Parathyroid adenoma (tissue), 2 donors: Measurements from ENCODE around the gene PRIMPOL.
"Not testable (repeated sequence)": the region's sequence is repeated elsewhere in the genome, so short reads cannot be mapped to it uniquely, and the experiment has no call there.

Experiments used
- H2AFZ ChIP-seq: fragments of 300-600 bp; sonication (generic); one replicate; pipeline ENCODE4 v1.7.0; 2017; ENCODE audit warnings: antibody characterized with exemption, mild to moderate bottlenecking
- H3K27ac ChIP-seq: fragments of 300-600 bp; sonication (generic); one replicate; pipeline ENCODE4 v1.7.0; 2017
- H3K27me3 ChIP-seq: fragments of 300-600 bp; sonication (generic); one replicate; pipeline ENCODE4 v1.7.0; 2017; ENCODE audit warnings: low read length; ENCODE audit not compliant: control insufficient read depth, insufficient read depth
- H3K36me3 ChIP-seq: fragments of 300-600 bp; sonication (generic); one replicate; pipeline ENCODE4 v1.7.0; 2017; ENCODE audit warnings: low read length; ENCODE audit not compliant: control insufficient read depth, insufficient read depth
- H3K4me1 ChIP-seq: fragments of 300-600 bp; sonication (generic); one replicate; pipeline ENCODE4 v1.7.0; 2017; ENCODE audit warnings: control low read depth
- H3K4me2 ChIP-seq: fragments of 300-600 bp; sonication (generic); one replicate; pipeline ENCODE4 v1.7.0; 2017; ENCODE audit warnings: low read length
- H3K4me3 ChIP-seq: fragments of 300-600 bp; sonication (generic); one replicate; pipeline ENCODE4 v1.7.0; 2017; ENCODE audit warnings: low read depth, low read length
- H3K79me2 ChIP-seq: fragments of 300-600 bp; sonication (generic); one replicate; pipeline ENCODE4 v1.7.0; 2017; ENCODE audit warnings: control low read depth
- H3K9ac ChIP-seq: fragments of 300-600 bp; sonication (generic); one replicate; pipeline ENCODE4 v1.7.0; 2017; ENCODE audit warnings: mild to moderate bottlenecking
- H3K9me3 ChIP-seq: fragments of 300-600 bp; sonication (generic); one replicate; pipeline ENCODE4 v1.7.0; 2017; ENCODE audit warnings: low read length; ENCODE audit not compliant: control insufficient read depth
- TF ChIP-seq, protein P1 (sequence below): fragments of 300-600 bp; sonication (generic); IDR thresholded peaks from one replicate; pipeline ENCODE4 v1.7.0; 2017; ENCODE audit warnings: antibody characterized with exemption, mild to moderate bottlenecking
- donor health status: primary hyperparathyroidism.

The PRIMPOL gene

DNA sequence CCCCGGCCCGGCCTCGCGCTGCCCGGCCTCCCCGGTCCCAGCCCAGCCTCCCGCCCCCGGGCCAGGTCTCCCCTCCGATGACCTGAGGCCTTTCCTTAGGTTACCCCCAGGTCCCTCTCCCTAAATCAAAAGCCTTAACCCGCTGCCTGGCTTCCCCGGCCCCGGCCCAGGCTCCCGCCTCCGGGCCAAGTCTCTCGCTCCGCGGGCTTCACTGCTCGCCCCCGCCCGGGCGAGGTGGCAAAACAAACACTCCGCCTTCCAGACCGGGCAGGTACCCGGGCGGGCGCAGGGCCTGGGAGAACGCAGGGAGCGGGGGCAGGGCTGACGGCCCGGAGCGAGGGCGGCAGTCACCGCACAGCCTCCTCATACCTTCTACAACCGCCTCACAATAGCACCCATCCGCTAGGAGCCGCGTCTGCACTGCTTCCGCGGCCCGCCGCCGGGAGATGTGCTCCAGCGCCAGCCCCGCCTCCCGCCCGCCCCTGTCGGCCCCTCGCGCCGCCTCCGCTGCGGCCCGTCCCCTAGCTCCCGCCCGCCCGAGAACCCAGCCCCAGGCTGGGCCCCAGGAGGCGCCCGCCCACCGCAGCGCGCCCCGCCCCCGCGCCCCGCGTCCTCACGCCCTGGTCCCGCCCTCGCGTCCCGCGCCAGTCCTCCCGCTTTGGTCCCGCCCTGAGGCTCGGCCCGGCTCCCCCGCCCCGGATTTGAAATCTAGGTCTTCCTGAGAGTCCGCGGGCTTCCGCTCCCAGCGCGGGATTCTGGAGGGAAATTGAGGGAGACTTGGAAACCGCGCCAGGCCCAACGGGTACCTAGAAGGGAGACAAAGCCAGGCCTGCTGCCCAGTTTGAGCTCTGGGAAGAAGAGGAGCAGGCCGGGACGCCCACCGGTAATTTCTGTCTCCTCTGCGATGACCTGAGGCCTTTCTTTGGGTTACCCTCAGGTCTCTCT lies at the start of gene PRIMPOL, which contains the start of gene CASP3:
Gene PRIMPOL (plus strand): TSS at position 713 of the 945 bp plus-strand sequence. CDS start 7,403 bp downstream, outside the sequence.
Gene CASP3 (minus strand): TSS at position 422 of the 945 bp plus-strand sequence. CDS start 10,994 bp downstream, outside the sequence.
- Histone ChIP-seq H2AFZ (peak within 1 kb of the TSS; percentile 85), H3K4me1 (peaks cover 4% of the 10 kb centered on the region), H3K27ac (peak within 1 kb of the TSS; percentile 93), H3K79me2 (no peaks in the 10 kb centered on the region), H3K9ac (peak within 1 kb of the TSS; percentile 61), H3K36me3 (no peaks in the 10 kb centered on the region), H3K4me3 (peak within 1 kb of the TSS; percentile 86), H3K27me3 (no peaks in the 10 kb centered on the region), H3K9me3 (no peaks in the 10 kb centered on the region), H3K4me2 (peak within 1 kb of the TSS; percentile 84)
- TF ChIP-seq, protein P1, sequence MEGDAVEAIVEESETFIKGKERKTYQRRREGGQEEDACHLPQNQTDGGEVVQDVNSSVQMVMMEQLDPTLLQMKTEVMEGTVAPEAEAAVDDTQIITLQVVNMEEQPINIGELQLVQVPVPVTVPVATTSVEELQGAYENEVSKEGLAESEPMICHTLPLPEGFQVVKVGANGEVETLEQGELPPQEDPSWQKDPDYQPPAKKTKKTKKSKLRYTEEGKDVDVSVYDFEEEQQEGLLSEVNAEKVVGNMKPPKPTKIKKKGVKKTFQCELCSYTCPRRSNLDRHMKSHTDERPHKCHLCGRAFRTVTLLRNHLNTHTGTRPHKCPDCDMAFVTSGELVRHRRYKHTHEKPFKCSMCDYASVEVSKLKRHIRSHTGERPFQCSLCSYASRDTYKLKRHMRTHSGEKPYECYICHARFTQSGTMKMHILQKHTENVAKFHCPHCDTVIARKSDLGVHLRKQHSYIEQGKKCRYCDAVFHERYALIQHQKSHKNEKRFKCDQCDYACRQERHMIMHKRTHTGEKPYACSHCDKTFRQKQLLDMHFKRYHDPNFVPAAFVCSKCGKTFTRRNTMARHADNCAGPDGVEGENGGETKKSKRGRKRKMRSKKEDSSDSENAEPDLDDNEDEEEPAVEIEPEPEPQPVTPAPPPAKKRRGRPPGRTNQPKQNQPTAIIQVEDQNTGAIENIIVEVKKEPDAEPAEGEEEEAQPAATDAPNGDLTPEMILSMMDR, result peak; percentile 13

GRCh38 chr4:184600982-184601381 lies 48.6 kb upstream of the PRIMPOL start:
- H3K27ac ChIP-seq, H3K36me3 ChIP-seq, H3K9ac ChIP-seq, H3K4me1 ChIP-seq, H2AFZ ChIP-seq, H3K9me3 ChIP-seq, H3K4me2 ChIP-seq, H3K27me3 ChIP-seq, H3K4me3 ChIP-seq, H3K79me2 ChIP-seq: not testable (repeated sequence)

GRCh38 chr4:184602857-184603256 lies 46.7 kb upstream of the PRIMPOL start:
- not testable (repeated sequence) for H3K36me3 ChIP-seq, H3K4me1 ChIP-seq, H3K4me3 ChIP-seq, H2AFZ ChIP-seq, H3K27me3 ChIP-seq, H3K27ac ChIP-seq, H3K9me3 ChIP-seq, H3K79me2 ChIP-seq, H3K9ac ChIP-seq, H3K4me2 ChIP-seq

- H3K4me3 ChIP-seq, H3K27me3 ChIP-seq, H3K9ac ChIP-seq: not testable (repeated sequence)
Measured at GRCh38 chr4:184607429-184607828, 42.1 kb upstream of the PRIMPOL start.

DNA sequence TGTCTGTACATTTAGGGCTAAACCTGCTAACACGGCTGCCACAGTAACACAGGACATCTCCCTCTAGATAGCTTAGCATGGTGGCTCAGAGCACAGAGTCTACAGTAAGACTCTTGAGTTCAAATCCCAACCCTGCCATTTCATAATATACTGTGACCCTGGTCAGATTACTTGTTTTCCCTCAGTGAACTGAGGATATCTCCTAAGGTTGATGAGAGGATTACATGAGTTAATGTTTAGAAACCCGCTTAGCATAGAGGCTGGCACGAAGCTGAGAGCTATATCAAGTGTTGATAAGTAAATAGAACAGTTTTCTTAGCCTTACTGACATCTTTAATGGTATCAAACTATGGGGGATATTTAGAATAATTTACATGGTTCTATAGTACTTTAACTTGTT lies 37.5 kb upstream of the PRIMPOL start:
- H3K79me2 ChIP-seq, result no peaks in the 10 kb centered on the region
- no peaks in the 10 kb centered on the region for H3K36me3 ChIP-seq
- no peaks in the 10 kb centered on the region for H3K4me1 ChIP-seq
- no peak overlapping the region for H3K9ac ChIP-seq
- H2AFZ ChIP-seq, result no peak overlapping the region
- TF ChIP-seq, protein P1, result no peak
- no peaks in the 10 kb centered on the region for H3K27me3 ChIP-seq
- no peaks in the 10 kb centered on the region for H3K9me3 ChIP-seq
- no peak overlapping the region for H3K27ac ChIP-seq
- H3K4me2 ChIP-seq, result no peak overlapping the region
- no peak overlapping the region for H3K4me3 ChIP-seq

More at GRCh38 chr4:184607429-184607828, 42.1 kb upstream of the PRIMPOL start:
- not testable (repeated sequence) for H3K4me2 ChIP-seq, H3K4me1 ChIP-seq, H3K27ac ChIP-seq, H2AFZ ChIP-seq, H3K79me2 ChIP-seq, H3K36me3 ChIP-seq, H3K9me3 ChIP-seq

DNA sequence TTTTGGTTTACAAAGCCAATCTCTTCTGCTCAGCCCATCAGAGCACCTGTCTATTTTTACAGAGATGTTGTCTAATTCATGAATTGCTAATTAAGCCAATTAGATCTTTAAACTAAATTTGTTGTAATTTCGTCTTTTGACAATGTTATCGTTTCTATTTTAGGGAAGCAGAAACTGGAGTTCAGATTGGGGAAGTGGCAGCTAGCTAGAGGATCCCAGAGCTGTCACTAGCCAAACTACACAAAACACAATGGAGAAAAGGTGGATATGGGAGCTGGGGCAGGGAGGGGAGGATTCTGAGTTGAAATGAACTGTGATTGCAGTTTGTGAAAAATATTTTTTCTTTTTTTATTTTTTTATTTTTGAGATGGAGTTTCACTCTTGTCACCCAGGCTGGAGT lies 36.1 kb upstream of the PRIMPOL start:
- H3K27me3 ChIP-seq, result no peaks in the 10 kb centered on the region
- no peaks in the 10 kb centered on the region for H3K9me3 ChIP-seq
- no peak overlapping the region for H3K4me2 ChIP-seq

More for the DNA sequence above, 36.1 kb upstream of the PRIMPOL start:
- Histone ChIP-seq H3K79me2 (no peaks in the 10 kb centered on the region), H3K4me1 (no peaks in the 10 kb centered on the region), H3K4me3 (no peak overlapping the region), H2AFZ (no peak overlapping the region), H3K9ac (no peak overlapping the region), H3K36me3 (no peaks in the 10 kb centered on the region), H3K27ac (no peak overlapping the region)
- TF ChIP-seq, protein P1, result no peak
